Measurements from ENCODE around the gene GSTM1.

GSTM1 gene

GRCh38 chr1:109687641-109688499 lies at the start of gene GSTM1:
Gene GSTM1, plus strand, starts transcription at chr1:109687817. Its CDS starts 57 bp downstream, at chr1:109687874.
- TF ChIP-seq GATA3 (IDR thresholded peaks at IDR 0.05; ENCODE audit: low read depth, low read length) = no peak
- no peak for TF ChIP-seq GATA2 (IDR thresholded peaks at IDR 0.05; ENCODE audit: low read depth, low read length)

GRCh38 chr1:109639063-109639840 lies 48.4 kb upstream of the GSTM1 start:
- TF ChIP-seq GATA3 (IDR thresholded peaks at IDR 0.05; ENCODE audit: low read depth, low read length) (no peak), GATA2 (IDR thresholded peaks at IDR 0.05; ENCODE audit: low read depth, low read length) (no peak)

- TF ChIP-seq GATA3 (IDR thresholded peaks at IDR 0.05; ENCODE audit: low read depth, low read length) = no peak
- TF ChIP-seq GATA2 (IDR thresholded peaks at IDR 0.05; ENCODE audit: low read depth, low read length) = no peak
These were observed 47.8 kb upstream of the GSTM1 start for GRCh38 chr1:109639841-109640184.

DNA sequence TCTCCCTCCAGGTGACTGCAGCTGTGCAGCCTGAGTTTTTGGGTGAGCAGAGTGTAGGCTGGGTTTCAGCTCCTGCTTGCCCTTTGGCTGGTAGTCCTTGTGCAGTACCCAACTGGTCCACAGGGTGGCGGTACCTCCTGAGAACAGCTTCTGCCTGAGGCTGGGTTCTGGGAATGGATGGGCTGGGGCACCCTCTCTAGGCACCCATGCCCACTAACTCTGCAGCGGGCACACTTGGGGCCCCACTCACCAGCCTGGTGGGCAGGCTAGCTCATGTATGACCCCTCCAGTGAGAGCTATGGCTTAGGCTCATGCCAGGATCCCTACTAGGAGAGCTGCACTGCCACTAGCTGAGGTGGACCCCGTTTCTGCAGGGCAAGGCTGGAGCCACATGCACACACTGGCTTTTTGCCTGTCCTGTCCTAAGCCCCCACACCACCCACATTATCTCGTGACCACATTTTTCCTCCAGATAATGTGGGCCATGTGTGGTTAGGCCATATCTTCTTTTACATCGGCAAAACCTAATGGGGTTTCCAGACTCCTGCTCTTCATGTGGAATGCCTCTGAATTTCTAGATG lies 47.2 kb upstream of the GSTM1 start:
- TF ChIP-seq GATA2 (IDR thresholded peaks at IDR 0.05; ENCODE audit: low read depth, low read length) = peak; percentile 93
- TF ChIP-seq GATA3 (IDR thresholded peaks at IDR 0.05; ENCODE audit: low read depth, low read length) = peak; percentile 83

DNA sequence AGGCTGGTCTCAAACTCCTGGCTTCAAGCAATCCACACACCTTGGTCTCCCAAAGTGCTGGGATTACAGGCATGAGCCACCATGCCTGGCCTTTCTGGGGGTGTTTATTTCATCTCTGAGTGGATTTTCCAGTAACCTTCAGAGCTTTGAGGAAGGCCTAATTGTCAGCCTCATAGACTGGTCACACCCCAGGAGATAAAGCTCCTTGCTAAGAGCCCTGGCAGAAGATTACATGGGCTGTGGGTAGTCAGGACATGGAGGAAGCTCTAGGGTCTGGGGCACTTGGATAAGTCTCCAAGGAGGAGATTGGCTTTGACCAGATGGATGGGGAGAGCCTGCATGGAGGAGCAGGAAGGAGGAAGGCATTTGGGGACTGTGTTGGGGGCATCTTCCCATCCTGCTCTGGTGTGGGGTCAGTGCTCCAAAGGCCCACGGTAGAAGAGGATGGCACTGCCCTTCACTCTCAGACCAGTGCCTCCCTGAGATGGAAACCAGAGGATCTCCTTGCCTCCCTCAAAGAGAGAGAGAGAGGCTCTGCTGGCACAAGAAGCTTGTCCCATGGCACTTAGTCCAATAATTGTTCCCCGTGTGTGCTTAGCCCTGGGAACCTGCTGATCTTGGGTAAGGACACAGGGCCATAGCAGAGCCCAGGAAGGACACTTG lies 46.4 kb upstream of the GSTM1 start:
- TF ChIP-seq GATA3 (IDR thresholded peaks at IDR 0.05; ENCODE audit: low read depth, low read length) (no peak), GATA2 (IDR thresholded peaks at IDR 0.05; ENCODE audit: low read depth, low read length) (no peak)

DNA sequence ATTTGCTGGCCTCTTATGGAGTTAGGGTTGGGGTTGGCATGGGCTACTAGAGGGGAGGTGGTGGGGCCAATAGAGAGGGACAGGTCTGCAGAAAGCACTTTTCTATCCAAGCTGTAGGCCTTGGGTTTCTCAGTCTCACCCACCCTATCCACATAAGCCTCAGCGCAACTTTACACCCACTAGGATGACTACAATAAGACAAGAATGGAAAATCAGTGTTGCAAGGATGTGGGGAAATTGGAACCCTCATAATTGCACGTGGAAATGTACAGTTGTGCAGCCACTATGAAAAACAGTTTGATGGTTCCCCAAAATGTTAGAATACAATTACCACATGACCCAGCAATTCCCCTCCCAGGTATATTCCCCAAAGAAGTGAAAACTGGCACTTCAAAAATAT lies 45.8 kb upstream of the GSTM1 start:
- TF ChIP-seq GATA2 (IDR thresholded peaks at IDR 0.05; ENCODE audit: low read depth, low read length) = no peak
- TF ChIP-seq GATA3 (IDR thresholded peaks at IDR 0.05; ENCODE audit: low read depth, low read length) = no peak

- no peak for TF ChIP-seq GATA2 (IDR thresholded peaks at IDR 0.05; ENCODE audit: low read depth, low read length)
- no peak for TF ChIP-seq GATA3 (IDR thresholded peaks at IDR 0.05; ENCODE audit: low read depth, low read length)
These were observed 45.0 kb upstream of the GSTM1 start for GRCh38 chr1:109642626-109643025.

DNA sequence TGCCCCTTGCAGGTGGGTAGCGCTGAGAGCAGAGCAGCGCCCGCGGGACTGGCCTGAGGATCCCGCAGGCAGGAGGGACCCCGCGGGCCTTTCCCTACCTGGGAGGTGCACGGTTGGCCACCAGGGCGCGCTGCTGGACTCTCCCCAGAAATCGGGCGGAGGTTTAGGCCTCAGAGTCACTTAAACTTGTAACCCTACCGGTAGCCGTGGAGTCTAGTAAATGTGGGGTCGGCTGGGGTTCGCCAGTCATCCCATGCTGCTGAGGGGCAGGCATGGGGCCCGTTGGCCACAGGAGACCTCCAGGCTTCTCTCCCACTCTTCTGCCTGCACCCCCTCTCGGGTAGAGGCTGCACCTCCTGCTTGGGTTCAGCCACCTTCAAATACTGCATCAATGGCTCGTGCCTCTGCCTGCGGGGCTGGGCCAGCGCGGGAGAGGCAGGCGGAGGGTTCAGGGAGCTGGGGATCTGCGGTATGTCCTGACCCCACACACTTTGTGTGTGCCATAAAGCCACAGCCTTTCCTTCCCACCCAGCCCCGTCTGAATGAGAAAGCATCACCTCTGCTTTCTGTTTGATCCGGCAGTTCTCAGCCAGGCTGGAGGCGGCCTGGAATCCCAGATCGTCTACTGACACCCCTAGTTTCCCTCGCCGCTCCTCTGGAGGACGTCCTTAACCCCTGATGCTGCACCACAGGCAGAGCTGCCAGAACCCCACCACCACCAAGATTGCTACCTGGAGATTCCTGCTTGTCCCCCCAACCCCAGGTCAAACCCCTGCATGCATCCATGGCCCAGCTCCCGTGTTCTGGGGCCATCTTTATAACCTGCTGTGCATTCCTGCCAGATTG lies 44.0 kb upstream of the GSTM1 start:
- TF ChIP-seq GATA3 (IDR thresholded peaks at IDR 0.05; ENCODE audit: low read depth, low read length) = no peak
- no peak for TF ChIP-seq GATA2 (IDR thresholded peaks at IDR 0.05; ENCODE audit: low read depth, low read length)

DNA sequence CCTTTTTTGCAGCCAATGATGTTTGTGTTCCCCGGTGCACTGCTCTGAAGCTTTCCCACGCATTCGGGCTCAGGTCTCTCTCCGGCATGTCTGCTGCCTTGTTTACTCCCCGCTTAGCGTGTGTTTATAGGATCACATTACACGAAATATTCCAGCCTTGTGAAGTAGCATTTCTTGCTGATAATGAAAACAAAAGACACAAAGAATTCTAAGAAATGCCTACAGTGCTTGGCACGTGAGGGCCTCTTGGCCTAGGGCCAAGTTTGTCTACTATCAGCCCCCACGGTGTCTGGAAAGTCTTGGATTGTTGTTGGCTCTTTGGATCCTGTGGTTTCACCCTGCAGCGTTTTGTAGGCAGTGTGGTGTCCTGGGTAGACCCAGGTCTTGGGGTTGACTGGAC lies 42.9 kb upstream of the GSTM1 start:
- TF ChIP-seq GATA2 (IDR thresholded peaks at IDR 0.05; ENCODE audit: low read depth, low read length) (no peak), GATA3 (IDR thresholded peaks at IDR 0.05; ENCODE audit: low read depth, low read length) (no peak)

DNA sequence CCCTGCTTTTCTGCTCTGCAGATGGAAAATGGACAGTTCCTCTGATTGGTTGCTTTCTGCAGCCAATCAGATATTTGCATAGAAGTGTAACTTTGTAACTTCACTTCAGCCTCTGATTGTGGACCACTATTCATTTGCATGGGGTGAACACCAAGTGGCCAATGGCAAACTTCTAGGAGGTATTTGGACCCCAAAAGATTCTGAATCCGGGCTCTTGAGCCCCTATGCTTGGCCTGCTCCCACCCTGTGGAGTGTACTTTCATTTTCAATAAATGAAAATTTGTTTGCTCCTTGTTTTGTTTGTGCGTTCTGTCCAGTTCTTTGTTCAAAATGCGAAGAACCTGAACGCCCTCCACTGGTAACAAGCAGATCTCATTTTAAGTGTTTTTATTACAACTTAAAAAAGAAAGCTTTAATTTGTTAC lies 38.1 kb upstream of the GSTM1 start:
- TF ChIP-seq GATA2 (IDR thresholded peaks at IDR 0.05; ENCODE audit: low read depth, low read length) (no peak), GATA3 (IDR thresholded peaks at IDR 0.05; ENCODE audit: low read depth, low read length) (no peak)

DNA sequence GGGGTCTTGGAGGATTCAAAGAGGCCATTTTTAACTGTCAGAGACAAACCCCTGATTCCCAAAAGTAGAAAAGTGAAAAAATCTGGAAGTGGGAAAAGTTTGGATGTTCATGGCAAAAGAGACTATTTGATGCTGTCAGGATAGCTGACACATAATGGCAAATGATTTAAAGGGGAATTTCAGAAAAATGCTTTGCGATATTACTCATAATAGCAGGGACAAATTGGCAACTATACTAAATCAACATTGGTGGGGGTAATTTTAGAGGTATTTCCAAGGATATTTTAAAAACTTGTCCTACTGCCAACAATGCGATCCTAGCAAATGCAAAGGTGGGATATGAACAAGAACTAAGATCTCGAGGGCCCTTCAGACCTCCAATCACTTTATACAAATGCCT lies 37.0 kb upstream of the GSTM1 start:
- no peak for TF ChIP-seq GATA2 (IDR thresholded peaks at IDR 0.05; ENCODE audit: low read depth, low read length)
- TF ChIP-seq GATA3 (IDR thresholded peaks at IDR 0.05; ENCODE audit: low read depth, low read length) = no peak

DNA sequence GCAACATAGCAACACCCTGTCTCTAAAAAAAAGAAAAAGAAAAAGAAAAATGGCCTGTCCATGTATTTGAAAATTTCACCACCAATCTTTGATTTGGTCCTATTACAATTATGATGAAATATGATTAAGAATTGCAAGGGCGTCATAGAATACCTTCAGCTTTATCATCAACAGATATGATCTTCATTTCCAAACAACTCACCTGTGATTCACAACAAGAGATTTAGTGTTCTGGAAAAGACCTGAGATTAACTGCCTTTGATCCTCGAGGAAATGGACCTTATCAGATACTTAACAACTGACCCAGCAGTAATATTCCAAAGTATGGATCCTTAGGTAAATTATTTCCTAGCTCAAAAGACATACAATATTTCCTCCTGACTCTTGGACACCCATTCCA lies 35.2 kb upstream of the GSTM1 start:
- TF ChIP-seq GATA2 (IDR thresholded peaks at IDR 0.05; ENCODE audit: low read depth, low read length) (no peak), GATA3 (IDR thresholded peaks at IDR 0.05; ENCODE audit: low read depth, low read length) (no peak)

DNA sequence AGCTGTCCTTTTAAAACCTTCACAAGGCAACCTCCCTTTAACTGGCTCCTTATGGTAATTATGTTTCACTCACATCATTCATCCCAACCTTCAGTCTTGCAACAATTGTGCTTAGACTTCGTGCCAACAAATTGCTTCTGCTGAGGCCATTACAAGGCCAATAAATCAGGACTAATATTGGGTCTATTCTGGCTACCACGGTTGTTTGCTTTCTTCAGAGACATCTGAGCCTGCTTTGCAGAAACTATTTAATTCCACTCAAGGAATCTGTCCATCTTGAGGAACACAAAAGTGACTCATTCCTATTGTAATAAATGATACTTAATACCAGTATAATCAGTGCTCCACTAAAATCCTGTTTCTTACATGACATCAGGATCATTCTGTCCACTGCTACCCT lies 34.3 kb upstream of the GSTM1 start:
- TF ChIP-seq GATA3 (IDR thresholded peaks at IDR 0.05; ENCODE audit: low read depth, low read length) = no peak
- no peak for TF ChIP-seq GATA2 (IDR thresholded peaks at IDR 0.05; ENCODE audit: low read depth, low read length)

Measured in SH-SY5Y (cell line).